Measurements from ENCODE around the gene CD209.

DNA sequence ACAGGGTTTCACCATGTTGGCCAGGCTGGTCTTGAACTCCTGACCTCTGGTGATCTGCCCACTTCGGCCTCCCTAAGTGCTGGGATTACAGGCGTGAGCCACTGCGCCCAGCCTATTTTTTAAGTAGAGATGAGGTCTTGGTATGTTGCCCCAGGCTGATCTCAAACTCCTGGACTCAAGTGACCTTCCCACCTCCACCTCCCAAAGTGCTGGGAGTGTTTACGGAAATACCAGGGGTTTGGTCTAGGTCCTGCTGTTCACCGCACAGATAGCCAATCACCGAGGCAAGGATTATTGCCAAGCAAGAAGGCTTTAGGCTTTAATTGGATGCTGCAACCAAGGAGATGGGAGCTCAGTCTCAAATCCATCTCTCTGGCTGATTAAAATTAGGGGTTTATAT, 27.0 kb downstream of the CD209 start:
- TF ChIP-seq TCF4 (CRISPR knock-in tag; IDR thresholded peaks at IDR 0.05; ENCODE audit: borderline replicate concordance), result no peak
- no peak for TF ChIP-seq ESRRG (CRISPR knock-in tag; IDR thresholded peaks at IDR 0.05)
